ENCODE data around the gene TFAP2D. TPM values are rescaled to one million over a fixed set of nuclear protein-coding genes. Genes with fewer than 3 reads are reported as not detected.

The TFAP2D gene
- polyA plus RNA-seq, 1 donor from 2014 or later, result not detected

GRCh38 chr6:50712291-50712690, 1.0 kb upstream of the TFAP2D start:
- Histone ChIP-seq H3K27ac (ENCODE audit: low read length) (no peak overlapping the region), H3K36me3 (ENCODE audit: insufficient read depth, low read length) (no peaks in the 10 kb centered on the region), H3K27me3 (ENCODE audit: insufficient read depth, low read depth, low read length) (peaks cover 100% of the 10 kb centered on the region), H3K9me3 (ENCODE audit: low read length) (peaks cover 17% of the 10 kb centered on the region), H3K4me3 (ENCODE audit: low read length) (no peak overlapping the region), H3K9ac (ENCODE audit: low read length) (no peak overlapping the region), H2AFZ (ENCODE audit: low read depth, low read length) (no peak overlapping the region), H3K9me2 (ENCODE audit: insufficient read depth, low read length) (no peaks in the 10 kb centered on the region), H4K20me1 (ENCODE audit: insufficient read depth) (no peaks in the 10 kb centered on the region), H3K79me2 (replicated peaks; ENCODE audit: insufficient read depth, low read length) (no peaks in the 10 kb centered on the region), H3F3A (ENCODE audit: insufficient read depth, low read length, poor library complexity, severe bottlenecking) (no peaks in the 10 kb centered on the region), H3K4me2 (ENCODE audit: low read length) (no peak overlapping the region)
- TF ChIP-seq EP300 (conservative IDR thresholded peaks at IDR 0.05; ENCODE audit: poor library complexity, severe bottlenecking), result no peak
- no peak for TF ChIP-seq MXI1 (conservative IDR thresholded peaks at IDR 0.05; ENCODE audit: poor library complexity, severe bottlenecking)
- TF ChIP-seq REST (IDR thresholded peaks at IDR 0.05; ENCODE audit: borderline replicate concordance), result no peak
- TF ChIP-seq SMC3 (conservative IDR thresholded peaks at IDR 0.05; ENCODE audit: poor library complexity), result no peak
- TF ChIP-seq CTCF (IDR thresholded peaks at IDR 0.05; ENCODE audit: poor library complexity, severe bottlenecking), result no peak
- TF ChIP-seq EZH2 (IDR thresholded peaks at IDR 0.05; ENCODE audit: borderline replicate concordance, insufficient read depth, low read length, poor library complexity, severe bottlenecking), result no peak
- no peak for TF ChIP-seq POLR2AphosphoS5 (IDR thresholded peaks at IDR 0.05)

- Histone ChIP-seq H3F3A (ENCODE audit: insufficient read depth, low read length, poor library complexity, severe bottlenecking) (no peaks in the 10 kb centered on the region), H3K36me3 (ENCODE audit: insufficient read depth, low read length) (no peaks in the 10 kb centered on the region), H3K9me2 (ENCODE audit: insufficient read depth, low read length) (no peaks in the 10 kb centered on the region), H3K4me3 (ENCODE audit: low read length) (no peak overlapping the region), H3K9me3 (ENCODE audit: low read length) (peaks cover 10% of the 10 kb centered on the region), H3K4me2 (ENCODE audit: low read length) (no peak overlapping the region), H3K9ac (ENCODE audit: low read length) (no peak overlapping the region), H3K27ac (ENCODE audit: low read length) (no peak overlapping the region), H4K20me1 (ENCODE audit: insufficient read depth) (no peaks in the 10 kb centered on the region), H2AFZ (ENCODE audit: low read depth, low read length) (no peak overlapping the region), H3K27me3 (ENCODE audit: insufficient read depth, low read depth, low read length) (peaks cover 100% of the 10 kb centered on the region), H3K79me2 (replicated peaks; ENCODE audit: insufficient read depth, low read length) (no peaks in the 10 kb centered on the region)
- TF ChIP-seq POLR2AphosphoS5 (IDR thresholded peaks at IDR 0.05) (peak; percentile 18), REST (IDR thresholded peaks at IDR 0.05; ENCODE audit: borderline replicate concordance) (no peak)
Measured at GRCh38 chr6:50713977-50714486, 706 bp downstream of the TFAP2D start.

Measured in neural cell (in vitro differentiated cells).